Urothelium cell line (cell line): ENCODE measurements around the gene PHLDA1.

ENCODE experiments used
- DNase-seq: peaks from one replicate; pipeline ENCODE4 v3.0.0; 2011; ENCODE audit warnings: low spot score, mixed read lengths
- FAIRE-seq: peaks from 2 replicates; lab custom pipeline; 2011; peaks lifted over from hg19 to GRCh38; lab: Jason Lieb, UNC

Gene PHLDA1

GRCh38 chr12:76020731-76021672 is 10.6 kb downstream of the PHLDA1 start:
- DNase-seq: peak; percentile 42
- no peak for FAIRE-seq

GRCh38 chr12:76020281-76020680 is 11.3 kb downstream of the PHLDA1 start:
- FAIRE-seq (no peak), DNase-seq (peak; percentile 41)

GRCh38 chr12:76018672-76019071 is 12.9 kb downstream of the PHLDA1 start:
- no peak for FAIRE-seq
- no peak for DNase-seq

GRCh38 chr12:76018111-76018510 is 13.5 kb downstream of the PHLDA1 start:
- DNase-seq (no peak), FAIRE-seq (no peak)

GRCh38 chr12:76014007-76014406 is 17.6 kb downstream of the PHLDA1 start:
- FAIRE-seq: no peak
- no peak for DNase-seq

GRCh38 chr12:76013603-76014002 is 18.0 kb downstream of the PHLDA1 start:
- FAIRE-seq: no peak
- no peak for DNase-seq

- FAIRE-seq (no peak), DNase-seq (no peak)
Observed at GRCh38 chr12:76012644-76013043, 18.9 kb downstream of the PHLDA1 start.

GRCh38 chr12:76010732-76011458 is 20.7 kb downstream of the PHLDA1 start:
- FAIRE-seq (no peak), DNase-seq (no peak)

GRCh38 chr12:76008428-76008827 is 23.1 kb downstream of the PHLDA1 start:
- DNase-seq (no peak), FAIRE-seq (no peak)

GRCh38 chr12:76007640-76008039 is 23.9 kb downstream of the PHLDA1 start:
- no peak for FAIRE-seq

GRCh38 chr12:76006028-76006925 is 25.3 kb downstream of the PHLDA1 start:
- DNase-seq (no peak), FAIRE-seq (no peak)

More at GRCh38 chr12:76007640-76008039, 23.9 kb downstream of the PHLDA1 start:
- DNase-seq: no peak

- FAIRE-seq: no peak
- DNase-seq: no peak
Observed at GRCh38 chr12:76003355-76003638, 28.3 kb downstream of the PHLDA1 start.

GRCh38 chr12:76002598-76003354 is 28.8 kb downstream of the PHLDA1 start:
- no peak for DNase-seq
- FAIRE-seq: no peak

- FAIRE-seq: no peak
- DNase-seq: no peak
Observed at GRCh38 chr12:75998292-75999063, 33.1 kb downstream of the PHLDA1 start.

GRCh38 chr12:75997658-75998057 is 33.9 kb downstream of the PHLDA1 start:
- DNase-seq (no peak), FAIRE-seq (no peak)

- no peak for FAIRE-seq
- no peak for DNase-seq
Observed at GRCh38 chr12:75996861-75997447, 34.6 kb downstream of the PHLDA1 start.

GRCh38 chr12:75995691-75996090 is 35.9 kb downstream of the PHLDA1 start:
- DNase-seq (no peak), FAIRE-seq (no peak)

- DNase-seq (no peak), FAIRE-seq (no peak)
Observed at GRCh38 chr12:75994069-75994740, 37.4 kb downstream of the PHLDA1 start.

- DNase-seq: no peak
Observed at GRCh38 chr12:75991753-75992152, 39.8 kb downstream of the PHLDA1 start.

More at GRCh38 chr12:75991753-75992152, 39.8 kb downstream of the PHLDA1 start:
- FAIRE-seq: no peak
